ENCODE measurements around the gene REP15.
"Not testable (repeated sequence)": the region's sequence is repeated elsewhere in the genome, so short reads cannot be mapped to it uniquely, and the experiment has no call there.

REP15 gene

DNA sequence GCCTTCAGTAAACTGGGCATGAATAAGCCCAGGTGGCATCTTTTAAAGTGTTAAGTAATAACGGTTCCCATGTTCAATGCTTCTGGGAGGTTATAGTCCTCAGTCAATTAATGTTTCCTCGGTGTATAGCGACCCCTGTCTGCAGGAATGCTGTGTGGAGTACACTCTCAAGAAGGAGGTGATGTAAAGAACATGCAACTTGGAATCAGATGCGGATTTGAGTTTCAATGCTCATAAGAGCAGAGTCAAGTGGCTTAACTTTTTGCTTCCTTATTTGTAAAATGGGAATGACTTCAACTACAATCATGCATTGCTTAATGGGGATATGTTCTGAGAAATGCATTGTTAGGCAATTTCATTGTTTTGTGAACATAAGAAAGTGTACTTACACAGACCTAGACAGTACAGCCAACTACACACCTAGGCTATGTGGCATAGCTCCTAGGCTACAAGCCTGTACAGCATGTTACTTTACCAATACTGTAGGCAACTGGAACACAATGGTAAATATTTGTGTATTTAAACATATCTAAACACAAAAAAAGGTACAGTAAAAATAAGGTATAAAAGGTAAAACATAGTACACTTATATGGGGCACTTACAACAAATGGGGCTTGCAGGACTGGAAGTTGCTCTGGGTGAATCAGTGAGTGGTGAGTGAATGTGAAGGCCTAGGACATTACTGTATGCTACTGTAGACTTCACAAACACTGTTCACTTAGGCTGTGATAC, 7.6 kb downstream of the REP15 start:
- DNase-seq, result no peak

DNA sequence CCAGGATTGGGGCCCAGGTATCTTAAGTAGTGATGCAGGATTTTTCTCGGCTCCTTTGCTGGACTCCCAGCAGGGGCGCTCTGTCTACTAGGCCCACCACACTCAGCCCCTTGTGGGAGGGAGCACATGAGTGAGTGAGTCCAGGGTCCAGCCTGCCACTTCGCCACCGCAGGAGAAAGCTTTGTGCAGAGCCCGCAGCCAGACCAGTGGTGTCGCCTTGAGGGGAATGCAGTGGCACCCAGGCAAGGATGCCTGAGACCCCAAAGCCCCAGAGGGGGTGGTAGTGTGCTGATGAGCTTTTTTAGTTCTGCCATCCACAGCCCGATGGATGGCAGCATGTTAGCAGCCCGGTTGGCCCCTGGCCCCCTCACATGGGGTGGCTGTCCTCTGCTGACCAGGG, 9.0 kb downstream of the REP15 start:
- DNase-seq, result no peak

DNA sequence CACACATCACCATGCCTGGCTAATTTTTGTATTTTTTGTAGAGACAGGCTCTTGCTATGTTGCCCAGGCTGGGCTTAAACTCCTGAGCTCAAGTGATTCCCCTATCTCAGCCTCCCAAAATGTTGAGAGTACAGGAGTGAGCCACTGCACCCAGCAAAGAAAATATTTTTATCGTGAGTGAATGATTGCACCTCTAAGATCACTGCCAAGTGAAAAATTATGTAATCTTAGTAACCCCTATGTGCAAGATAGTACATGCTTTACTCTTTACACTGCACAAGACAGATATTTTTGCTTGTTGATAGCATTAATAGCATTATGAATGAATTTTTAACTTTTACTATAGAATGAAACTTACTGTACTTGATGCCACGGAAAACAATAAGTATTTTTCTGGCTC, 11.0 kb downstream of the REP15 start:
- DNase-seq, result no peak

DNA sequence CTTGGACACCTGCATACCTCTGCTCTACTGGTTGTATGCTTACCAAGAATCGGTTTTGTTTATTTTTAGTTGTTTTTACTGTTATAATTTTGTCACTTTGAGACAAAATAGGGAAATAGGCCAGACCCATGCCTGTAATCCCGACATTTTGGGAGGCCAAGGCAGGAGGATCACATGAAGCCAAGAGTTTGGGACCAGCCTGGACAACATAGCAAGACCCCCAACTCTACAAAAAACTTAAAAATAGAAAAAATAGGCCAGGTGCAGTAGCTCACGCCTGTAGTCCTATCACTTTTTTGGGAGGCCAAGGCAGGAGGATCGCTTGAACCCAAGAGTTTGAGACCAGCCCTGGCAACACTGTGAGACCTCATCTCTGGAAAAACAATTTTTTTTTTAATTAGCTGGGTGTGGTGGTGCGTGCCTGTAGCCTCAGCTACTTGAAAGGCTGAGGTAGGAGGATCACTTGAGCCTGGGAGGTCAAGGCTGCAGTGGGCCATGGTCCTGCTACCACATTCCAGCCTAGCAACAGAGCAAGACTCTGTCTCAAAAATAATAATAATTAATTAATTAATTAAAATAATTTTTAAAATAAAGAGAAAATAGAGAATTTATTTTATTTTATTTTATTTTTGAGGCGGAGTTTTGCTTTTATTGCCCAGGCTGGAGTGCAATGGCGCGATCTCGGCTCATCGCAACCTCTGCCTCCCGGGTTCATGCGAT, 13.1 kb downstream of the REP15 start:
- no peak for DNase-seq

DNA sequence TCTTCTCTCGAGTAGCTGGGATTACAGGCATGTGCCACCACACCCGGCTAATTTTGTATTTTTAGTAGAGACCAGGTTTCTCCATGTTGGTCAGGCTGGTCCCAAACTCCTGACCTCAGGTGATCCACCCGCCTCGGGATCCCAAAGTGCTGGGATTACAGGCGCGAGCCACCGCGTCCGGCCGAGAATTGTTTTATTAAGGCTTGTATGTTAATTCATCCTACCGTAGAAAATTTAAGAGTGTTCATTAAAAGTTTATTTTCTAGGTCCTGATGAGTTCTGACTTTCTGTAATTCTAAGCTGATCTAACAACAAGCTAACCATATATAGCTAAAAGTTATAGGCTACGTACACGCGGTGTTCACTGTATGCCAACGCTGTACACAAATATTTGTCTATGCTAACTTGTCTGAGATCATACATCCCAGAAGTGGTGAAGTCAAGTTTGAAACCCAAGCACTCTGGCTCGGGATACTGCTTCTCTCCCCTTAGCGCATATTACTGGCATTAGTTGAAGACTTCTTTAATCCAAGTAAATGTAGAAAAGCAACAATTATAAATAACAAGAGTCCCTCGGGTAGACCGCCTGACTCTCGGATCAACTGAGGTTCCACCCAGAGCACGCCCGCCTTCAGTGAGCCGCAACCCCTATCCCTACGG, 13.8 kb downstream of the REP15 start:
- no peak for DNase-seq

DNA sequence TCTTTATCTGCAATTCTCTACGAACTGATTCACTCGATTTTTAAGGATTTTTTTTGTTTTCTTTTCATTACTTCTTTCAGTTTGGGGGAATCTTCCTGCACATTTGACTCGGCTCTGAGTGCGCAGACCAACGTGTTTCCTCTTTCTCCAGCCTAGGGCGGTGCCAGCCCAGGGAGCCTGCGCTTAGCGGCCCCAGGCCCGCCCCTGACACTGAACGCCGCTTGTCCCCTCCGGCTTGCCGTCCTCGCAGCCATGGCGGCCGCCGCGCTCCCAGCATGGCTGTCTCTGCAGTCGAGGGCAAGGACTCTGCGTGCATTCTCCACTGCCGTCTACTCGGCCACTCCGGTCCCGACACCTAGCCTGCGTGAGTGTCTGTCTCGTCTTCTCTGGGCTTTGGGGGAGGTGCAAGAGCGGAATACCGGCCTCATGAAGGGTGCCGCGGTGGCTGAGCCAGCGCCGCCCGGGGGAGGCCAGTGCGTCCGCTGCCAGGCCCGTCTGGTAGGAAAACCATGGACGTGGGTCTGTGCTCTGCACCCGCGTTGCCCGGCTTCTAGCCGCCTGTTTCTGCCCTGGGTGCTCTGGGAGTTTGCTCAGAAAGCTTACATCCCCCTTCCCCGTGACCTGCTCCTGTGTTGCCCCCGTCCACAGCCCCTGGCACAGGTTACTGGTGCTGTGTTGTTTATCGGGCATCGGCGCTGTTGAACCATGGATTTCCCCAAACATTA, 14.5 kb downstream of the REP15 start, which contains the start of gene MRPS35:
Gene MRPS35, plus strand, starts transcription at position 241 of the 725 bp plus-strand sequence. Its CDS starts 12 bp downstream, at position 253.
- peak; percentile 23 for DNase-seq

DNA sequence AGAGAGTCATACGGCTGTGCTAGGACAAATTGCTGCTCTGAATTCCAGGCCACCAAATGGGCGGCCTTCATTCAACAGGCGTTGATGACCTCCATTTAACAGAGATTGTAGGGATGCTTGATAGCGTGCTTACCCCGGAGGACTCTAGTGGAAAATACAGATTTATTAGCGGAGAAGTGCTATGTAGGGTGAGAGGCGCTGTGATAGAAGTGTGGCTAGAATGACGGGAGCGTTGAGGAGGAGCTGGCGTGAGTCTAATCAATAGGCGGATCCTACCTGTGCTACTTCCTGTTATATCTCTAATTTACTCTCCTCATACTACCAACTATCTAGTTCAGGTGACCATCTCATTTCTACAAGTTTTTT, 15.1 kb downstream of the REP15 start:
- DNase-seq, result no peak

DNA sequence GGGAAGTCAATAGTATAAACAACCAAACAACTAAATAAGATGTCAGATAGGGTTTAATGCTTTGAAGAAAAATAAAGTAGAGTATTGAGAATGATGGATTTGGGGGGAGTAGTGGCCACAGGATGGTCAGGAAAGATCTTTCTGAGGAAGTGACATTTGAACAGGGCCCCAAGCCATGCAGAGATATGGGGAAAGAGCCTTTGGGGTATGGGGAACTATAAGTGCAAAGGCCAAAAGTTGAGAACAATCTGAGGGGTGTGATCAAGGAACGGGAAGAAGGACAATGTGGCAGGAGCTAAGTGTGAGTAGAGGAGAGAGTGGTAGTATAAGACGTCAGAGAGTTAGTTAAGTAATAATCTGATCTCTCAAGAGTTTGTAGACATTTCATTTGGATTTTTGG, 15.7 kb downstream of the REP15 start:
- DNase-seq, result no peak

DNA sequence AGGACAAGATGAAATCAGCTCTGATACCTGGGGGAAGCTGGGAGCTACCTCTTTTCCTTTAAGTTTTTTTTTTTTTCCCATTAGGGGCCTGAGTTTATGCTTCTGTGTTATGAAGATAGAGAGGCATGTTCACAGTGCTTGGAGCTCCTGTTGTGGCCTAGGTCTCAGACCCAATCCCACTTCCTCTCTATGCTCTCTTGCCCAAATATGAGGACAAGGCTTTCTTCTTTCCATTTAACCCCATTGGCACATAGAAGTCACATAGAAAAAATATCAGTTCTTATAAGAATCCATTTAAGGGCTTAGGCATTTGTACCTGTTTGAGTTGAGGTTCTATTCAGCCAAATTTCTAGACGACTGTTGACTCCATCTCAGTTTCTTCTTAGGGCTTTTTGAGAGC, 27.0 kb downstream of the REP15 start:
- DNase-seq, result no peak

DNA sequence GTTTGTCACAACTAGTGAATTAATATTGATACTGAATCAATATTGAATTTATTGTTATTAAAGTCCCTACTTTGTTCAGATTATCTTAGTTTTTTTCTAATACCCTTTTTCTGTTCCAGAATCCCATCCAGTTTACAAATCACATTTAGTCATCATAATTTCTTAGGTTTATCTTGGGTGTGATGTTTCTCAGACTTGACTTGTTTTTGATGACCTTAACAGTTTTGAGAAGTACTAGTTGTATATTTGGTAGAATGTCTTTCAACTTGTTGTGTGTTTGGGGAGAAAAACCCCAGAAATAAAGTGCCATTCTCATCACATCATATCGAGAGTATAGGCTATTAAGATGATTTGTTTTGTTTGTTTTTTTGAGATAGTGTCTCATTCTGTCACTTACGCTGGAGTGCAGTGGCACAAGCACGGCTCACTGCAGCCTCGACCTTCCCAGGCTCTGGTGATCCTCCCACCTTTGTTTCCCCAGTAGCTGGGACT, 33.9 kb downstream of the REP15 start:
- no peak for DNase-seq

DNA sequence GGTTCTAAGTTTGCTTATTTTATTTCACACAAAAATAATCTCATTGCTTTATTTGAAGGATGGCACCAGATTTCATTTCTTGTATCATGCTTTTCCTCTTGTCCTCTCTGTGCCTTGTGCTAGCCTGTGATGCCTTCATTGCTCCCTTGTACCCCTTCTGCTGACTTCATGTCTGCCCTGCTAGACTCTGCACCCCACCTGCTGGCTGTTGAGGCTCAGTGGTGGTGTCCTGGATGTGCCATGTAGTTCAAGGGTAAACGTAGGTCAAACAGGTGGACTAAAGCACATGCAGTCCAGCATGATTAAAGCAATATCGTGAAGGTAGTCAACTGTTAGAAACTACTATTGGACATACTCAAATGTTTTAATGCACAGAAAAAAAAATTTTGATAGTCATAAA, 36.0 kb downstream of the REP15 start:
- no peak for DNase-seq

DNA sequence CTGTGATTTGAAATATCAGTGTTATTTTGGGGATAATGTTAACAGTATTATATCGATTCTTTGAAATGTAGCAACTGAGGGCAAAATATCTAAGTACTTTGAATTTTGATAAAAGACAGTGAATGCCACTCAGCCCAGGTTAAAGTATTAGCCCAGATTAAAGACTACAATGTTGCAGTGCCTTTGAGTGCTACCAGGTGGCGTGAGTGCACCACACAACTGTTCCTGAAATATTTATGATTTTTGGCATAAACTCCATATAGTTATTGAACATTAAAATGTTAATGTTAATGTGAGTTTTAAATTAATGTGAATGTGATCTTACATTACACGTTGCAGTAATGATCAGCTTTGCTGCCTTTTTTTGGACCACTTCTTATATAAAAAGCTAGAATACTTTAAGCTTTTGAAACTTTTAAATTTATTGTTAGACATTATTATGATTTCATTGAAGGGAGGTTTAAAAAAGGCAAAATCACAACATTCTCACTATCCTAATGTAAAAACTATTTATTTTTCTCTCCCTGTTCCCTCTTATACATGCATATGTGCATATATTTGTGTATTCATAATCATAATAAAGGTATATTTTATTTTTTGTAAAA, 36.9 kb downstream of the REP15 start:
- no peak for DNase-seq

DNA sequence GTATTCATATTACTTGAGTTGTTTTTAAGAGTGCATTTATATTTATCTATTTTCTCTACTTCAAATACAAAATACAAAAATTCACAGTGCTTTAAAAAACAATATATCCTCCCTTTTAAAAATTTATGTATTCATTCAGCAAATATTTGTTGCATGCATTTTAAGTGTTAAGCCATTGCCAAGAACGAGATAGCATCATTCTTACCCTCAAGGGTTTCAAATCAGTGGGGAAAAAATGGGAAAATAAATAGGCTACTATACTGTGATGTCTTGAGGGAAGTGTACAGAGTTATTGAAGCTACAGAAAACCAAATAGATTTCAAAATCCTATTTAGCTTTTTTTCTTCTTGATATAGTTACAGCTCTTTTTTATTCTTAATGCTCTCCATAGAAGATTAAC, 37.5 kb downstream of the REP15 start:
- no peak for DNase-seq

DNA sequence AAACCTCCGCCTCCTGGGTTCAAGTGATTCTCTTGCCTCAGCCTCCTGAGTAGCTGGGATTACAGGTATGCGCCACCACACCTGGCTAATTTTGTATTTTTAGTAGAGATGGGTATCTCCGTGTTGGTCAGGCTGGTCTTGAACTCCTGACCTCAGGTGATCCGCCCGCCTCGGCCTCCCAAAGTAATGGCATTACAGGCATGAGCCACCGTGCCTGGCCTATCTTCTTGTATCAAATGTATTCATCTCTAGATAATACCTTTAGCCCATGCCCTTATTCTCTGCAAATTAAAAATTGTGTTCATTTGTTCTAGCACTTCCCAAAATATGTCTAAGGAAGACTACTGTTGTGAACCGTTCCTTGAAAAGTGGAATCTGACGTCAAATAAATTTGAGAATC, 38.1 kb downstream of the REP15 start:
- DNase-seq, result not testable (repeated sequence)

DNA sequence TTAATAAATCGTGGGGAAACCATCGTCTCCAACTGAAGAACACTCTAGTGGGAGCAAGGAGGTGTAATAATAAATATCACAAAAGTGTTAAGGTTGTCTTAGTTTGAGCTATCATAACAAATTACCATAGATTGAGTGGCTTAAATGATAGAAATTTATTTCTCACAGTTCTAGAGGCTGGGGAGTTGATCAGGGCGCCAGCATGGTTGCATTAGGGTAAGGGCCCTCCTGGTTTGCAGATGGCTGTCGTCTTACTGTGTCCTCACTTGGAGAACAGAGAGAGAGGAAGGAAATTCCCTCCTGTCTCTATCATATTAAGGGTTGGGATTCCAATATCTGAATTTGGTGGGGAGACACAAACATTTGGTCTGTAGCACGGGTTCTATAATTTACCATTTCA, 47.4 kb downstream of the REP15 start:
- DNase-seq, result no peak

DNA sequence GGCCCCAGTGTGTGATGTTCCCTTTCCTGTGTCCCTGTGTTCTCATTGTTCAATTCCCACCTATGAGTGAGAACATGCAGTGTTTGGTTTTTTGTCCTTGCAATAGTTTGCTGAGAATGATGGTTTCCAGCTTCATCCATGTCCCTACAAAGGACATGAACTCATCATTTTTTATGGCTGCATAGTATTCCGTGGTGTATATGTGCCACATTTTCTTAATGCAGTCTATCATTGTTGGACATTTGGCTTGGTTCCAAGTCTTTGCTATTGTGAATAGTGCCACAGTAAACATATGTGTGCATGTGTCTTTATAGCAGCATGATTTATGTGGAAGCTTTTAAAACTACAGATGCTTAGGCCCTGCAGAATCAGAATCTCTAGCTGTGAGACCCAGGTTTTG, 49.5 kb downstream of the REP15 start:
- DNase-seq, result not testable (repeated sequence)
